ENCODE measurements around the gene CEMIP.

The CEMIP gene

GRCh38 chr15:80969316-80969715 lies 190.1 kb downstream of the CEMIP start (continued):
- no peak for TF ChIP-seq ZNF776 (tag by site-specific recombination; IDR thresholded peaks at IDR 0.05; ENCODE audit: borderline replicate concordance)
- TF ChIP-seq ZNF366 (tag by site-specific recombination; conservative IDR thresholded peaks at IDR 0.05), result no peak
- no peak for TF ChIP-seq ZNF354C (tag by site-specific recombination; IDR thresholded peaks at IDR 0.05; ENCODE audit: borderline replicate concordance, low read depth)
- TF ChIP-seq ZBTB7A (tag by site-specific recombination; IDR thresholded peaks at IDR 0.05; ENCODE audit: low read depth), result no peak
- TF ChIP-seq ZNF426 (tag by site-specific recombination; IDR thresholded peaks at IDR 0.05), result no peak
- TF ChIP-seq ZNF140 (tag by site-specific recombination; IDR thresholded peaks at IDR 0.05), result no peak
- TF ChIP-seq, protein P1, sequence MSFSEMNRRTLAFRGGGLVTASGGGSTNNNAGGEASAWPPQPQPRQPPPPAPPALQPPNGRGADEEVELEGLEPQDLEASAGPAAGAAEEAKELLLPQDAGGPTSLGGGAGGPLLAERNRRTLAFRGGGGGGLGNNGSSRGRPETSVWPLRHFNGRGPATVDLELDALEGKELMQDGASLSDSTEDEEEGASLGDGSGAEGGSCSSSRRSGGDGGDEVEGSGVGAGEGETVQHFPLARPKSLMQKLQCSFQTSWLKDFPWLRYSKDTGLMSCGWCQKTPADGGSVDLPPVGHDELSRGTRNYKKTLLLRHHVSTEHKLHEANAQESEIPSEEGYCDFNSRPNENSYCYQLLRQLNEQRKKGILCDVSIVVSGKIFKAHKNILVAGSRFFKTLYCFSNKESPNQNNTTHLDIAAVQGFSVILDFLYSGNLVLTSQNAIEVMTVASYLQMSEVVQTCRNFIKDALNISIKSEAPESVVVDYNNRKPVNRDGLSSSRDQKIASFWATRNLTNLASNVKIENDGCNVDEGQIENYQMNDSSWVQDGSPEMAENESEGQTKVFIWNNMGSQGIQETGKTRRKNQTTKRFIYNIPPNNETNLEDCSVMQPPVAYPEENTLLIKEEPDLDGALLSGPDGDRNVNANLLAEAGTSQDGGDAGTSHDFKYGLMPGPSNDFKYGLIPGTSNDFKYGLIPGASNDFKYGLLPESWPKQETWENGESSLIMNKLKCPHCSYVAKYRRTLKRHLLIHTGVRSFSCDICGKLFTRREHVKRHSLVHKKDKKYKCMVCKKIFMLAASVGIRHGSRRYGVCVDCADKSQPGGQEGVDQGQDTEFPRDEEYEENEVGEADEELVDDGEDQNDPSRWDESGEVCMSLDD (tag by site-specific recombination; IDR thresholded peaks at IDR 0.05), result no peak
- no peak for TF ChIP-seq ZNF266 (tag by site-specific recombination; IDR thresholded peaks at IDR 0.05; ENCODE audit: low read depth)

DNA sequence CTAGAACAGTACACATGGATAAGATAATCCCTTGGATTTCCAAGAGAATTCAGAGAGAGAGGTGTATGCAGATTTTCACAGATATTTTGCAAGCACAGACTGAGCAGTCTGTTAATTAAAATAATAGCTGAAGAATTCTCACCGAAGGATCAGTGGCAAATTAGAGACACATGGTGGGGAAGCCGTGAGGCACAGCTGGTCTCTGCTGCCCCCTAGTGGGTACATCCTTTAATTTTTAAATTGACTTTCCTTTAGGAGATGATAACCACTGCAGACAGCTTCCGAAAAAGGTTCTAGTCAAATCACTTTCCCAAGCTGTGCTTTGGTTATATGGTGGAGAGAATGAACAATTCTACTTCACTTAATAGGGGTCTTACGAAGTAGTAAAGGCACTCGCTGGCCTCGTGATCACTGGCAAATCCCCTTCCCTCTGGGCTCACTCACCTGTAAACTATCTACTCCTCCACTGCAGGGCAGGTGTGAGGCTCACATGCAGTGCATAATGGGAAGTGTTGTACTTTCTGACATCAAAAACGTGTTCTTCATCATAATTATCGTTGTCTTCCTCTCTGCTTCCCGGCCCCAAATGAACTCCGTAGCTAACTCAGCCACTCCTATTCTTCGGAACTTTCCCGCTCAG lies 191.0 kb downstream of the CEMIP start:
- peaks cover 5 to 12% of the 10 kb centered on the region in 2 experiments; a peak in 2 of 3 replicates for H3K36me3 ChIP-seq (ENCODE audit: control insufficient read depth in 2 of 2, insufficient read depth in 1 of 2, low read length in 2 of 2)
- TF ChIP-seq, protein P2, sequence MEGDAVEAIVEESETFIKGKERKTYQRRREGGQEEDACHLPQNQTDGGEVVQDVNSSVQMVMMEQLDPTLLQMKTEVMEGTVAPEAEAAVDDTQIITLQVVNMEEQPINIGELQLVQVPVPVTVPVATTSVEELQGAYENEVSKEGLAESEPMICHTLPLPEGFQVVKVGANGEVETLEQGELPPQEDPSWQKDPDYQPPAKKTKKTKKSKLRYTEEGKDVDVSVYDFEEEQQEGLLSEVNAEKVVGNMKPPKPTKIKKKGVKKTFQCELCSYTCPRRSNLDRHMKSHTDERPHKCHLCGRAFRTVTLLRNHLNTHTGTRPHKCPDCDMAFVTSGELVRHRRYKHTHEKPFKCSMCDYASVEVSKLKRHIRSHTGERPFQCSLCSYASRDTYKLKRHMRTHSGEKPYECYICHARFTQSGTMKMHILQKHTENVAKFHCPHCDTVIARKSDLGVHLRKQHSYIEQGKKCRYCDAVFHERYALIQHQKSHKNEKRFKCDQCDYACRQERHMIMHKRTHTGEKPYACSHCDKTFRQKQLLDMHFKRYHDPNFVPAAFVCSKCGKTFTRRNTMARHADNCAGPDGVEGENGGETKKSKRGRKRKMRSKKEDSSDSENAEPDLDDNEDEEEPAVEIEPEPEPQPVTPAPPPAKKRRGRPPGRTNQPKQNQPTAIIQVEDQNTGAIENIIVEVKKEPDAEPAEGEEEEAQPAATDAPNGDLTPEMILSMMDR (tag by site-specific recombination; IDR thresholded peaks at IDR 0.05), result peak; percentile 42; the same call in 1 of the 2 replicates
- peak; percentile 75 for TF ChIP-seq ZNF654 (tag by site-specific recombination; IDR thresholded peaks at IDR 0.05; ENCODE audit: low read depth)
- 0 out of 2 replicates have a peak, but pooled peaks have one; percentile 22 for TF ChIP-seq PRDM1 (tag by site-specific recombination; IDR thresholded peaks at IDR 0.05)
- no peak for TF ChIP-seq YY2 (tag by site-specific recombination; IDR thresholded peaks at IDR 0.05)
- TF ChIP-seq ZNF664 (tag by site-specific recombination; IDR thresholded peaks at IDR 0.05), result 0 out of 2 replicates have a peak, but pooled peaks have one; percentile 15
- TF ChIP-seq ZFP3 (tag by site-specific recombination; IDR thresholded peaks at IDR 0.05; ENCODE audit: low read depth), result no peak
- peak; percentile 79 for TF ChIP-seq ZNF660 (tag by site-specific recombination; IDR thresholded peaks at IDR 0.05)
- no peaks in the 10 kb centered on the region for H3K9me3 ChIP-seq (ENCODE audit: control insufficient read depth, insufficient read depth, low read depth, low read length)
- no peak overlapping the region for H3K27ac ChIP-seq (ENCODE audit: extremely low read depth, low read depth, low read length)
- POLR2A ChIA-PET, result interaction anchor here (1.2 to 2.3 kb wide), 2 partner anchors 9 to 191 kb away, joined by 3 to 8 read pairs; partner anchors contain the start of gene CEMIP
- H3K4me1 ChIP-seq (ENCODE audit: control insufficient read depth, insufficient read depth, low read length), result no peaks in the 10 kb centered on the region
- CTCF ChIA-PET, result interaction anchor here (0.6 to 8.4 kb wide), 47 partner anchors 8 to 891 kb away, joined by 3 to 137 read pairs (median 4); partner anchors contain the start of gene CEMIP
- H3K4me3 ChIP-seq (ENCODE audit: low read depth, low read length), result no peak overlapping the region

DNA sequence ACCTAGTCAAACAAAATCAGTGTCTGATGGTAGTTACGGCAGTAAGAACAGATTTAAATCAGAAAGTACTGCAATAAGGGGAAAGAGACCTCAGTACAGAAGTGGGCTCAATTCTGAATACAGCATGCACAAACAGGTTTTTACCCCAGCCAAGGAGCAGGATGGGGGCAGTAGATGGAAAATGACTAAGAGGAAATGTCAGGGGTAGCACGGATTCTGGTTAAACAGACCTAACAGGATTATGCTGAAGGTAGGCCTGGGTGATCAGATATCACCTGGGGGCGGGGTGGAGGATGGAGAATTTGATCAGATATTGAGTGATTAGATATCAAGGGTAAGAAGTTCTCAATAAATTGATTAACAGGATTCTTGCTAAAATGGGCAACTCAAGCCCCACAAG lies 191.5 kb downstream of the CEMIP start:
- ChIA-PET CTCF (interaction anchor here (0.6 to 8.4 kb wide), 32 partner anchors 9 to 523 kb away, joined by 3 to 137 read pairs (median 4); partner anchors contain the start of gene CEMIP), POLR2A (interaction anchor here (1.2 to 2.3 kb wide), 2 partner anchors 9 to 191 kb away, joined by 3 to 8 read pairs; partner anchors contain the start of gene CEMIP)
- no peak overlapping the region for H3K27ac ChIP-seq (ENCODE audit: extremely low read depth, low read depth, low read length)
- no peak overlapping the region for H3K4me3 ChIP-seq (ENCODE audit: low read depth, low read length)
- H3K36me3 ChIP-seq (ENCODE audit: control insufficient read depth in 2 of 2, insufficient read depth in 1 of 2, low read length in 2 of 2), result peaks cover 5 to 12% of the 10 kb centered on the region in 2 experiments; a peak in 2 of 3 replicates
- H3K9me3 ChIP-seq (ENCODE audit: control insufficient read depth, insufficient read depth, low read depth, low read length), result no peaks in the 10 kb centered on the region
- no peaks in the 10 kb centered on the region for H3K4me1 ChIP-seq (ENCODE audit: control insufficient read depth, insufficient read depth, low read length)
- TF ChIP-seq ZNF692 (tag by site-specific recombination; IDR thresholded peaks at IDR 0.05) (no peak), ZNF394 (tag by site-specific recombination; IDR thresholded peaks at IDR 0.05; ENCODE audit: borderline replicate concordance) (no peak), ZNF10 (tag by site-specific recombination; IDR thresholded peaks at IDR 0.05) (no peak), BCL11A (tag by site-specific recombination; IDR thresholded peaks at IDR 0.05; ENCODE audit: low read depth) (no peak), ZNF707 (tag by site-specific recombination; IDR thresholded peaks at IDR 0.05) (no peak), ZNF514 (tag by site-specific recombination; IDR thresholded peaks at IDR 0.05) (no peak), ZNF248 (tag by site-specific recombination; IDR thresholded peaks at IDR 0.05) (no peak)
- TF ChIP-seq, protein P1 (tag by site-specific recombination; IDR thresholded peaks at IDR 0.05), result no peak

Measured in HEK293 (cell line).